Measurements from ENCODE around the gene RABGAP1L. TPM values are rescaled to one million over a fixed set of nuclear protein-coding genes. Genes with fewer than 3 reads are reported as not detected.

Gene RABGAP1L
- total RNA-seq, 4 donors from 2014 or later = 39.3 to 101 (median 63.7) TPM

- Histone ChIP-seq H3K27me3 (no peaks in the 10 kb centered on the region), H3K36me3 (no peaks in the 10 kb centered on the region), H3K9me3 (no peaks in the 10 kb centered on the region), H3K27ac (replicated peaks in 1 of 4) (peak overlapping the region in 1 of 4 donors; percentile 9), H3K4me1 (peaks cover 11 to 32% (median 25%) of the 10 kb centered on the region in 4 donors), H3K4me3 (no peak overlapping the region)
- 98% methylated on average over 3 of the region's 3 CpGs for WGBS
- TF ChIP-seq EP300 (IDR thresholded peaks at IDR 0.05) (no peak), POLR2A (IDR thresholded peaks at IDR 0.05; ENCODE audit: low read depth) (no peak), CTCF (IDR thresholded peaks at IDR 0.05) (no peak), POLR2AphosphoS5 (IDR thresholded peaks at IDR 0.05) (no peak)
- intact Hi-C loops (cut with DNase I) = no loop called here
- DNase-seq (ENCODE audit: extremely low spot score) = no peak
Measured at GRCh38 chr1:174997041-174997440, 837.7 kb downstream of the RABGAP1L start.

GRCh38 chr1:174998569-174999215 is 839.4 kb downstream of the RABGAP1L start:
- peak; percentile 2 for TF ChIP-seq EP300 (IDR thresholded peaks at IDR 0.05)
- no peak for TF ChIP-seq POLR2AphosphoS5 (IDR thresholded peaks at IDR 0.05)
- TF ChIP-seq CTCF (IDR thresholded peaks at IDR 0.05) = peak; percentile 62 to 81 (median 75)
- no peak for TF ChIP-seq POLR2A (IDR thresholded peaks at IDR 0.05; ENCODE audit: low read depth)
- intact Hi-C loops (cut with DNase I) = no loop called here
- WGBS = 9% methylated on average over 19 of the region's 19 CpGs

GRCh38 chr1:174999216-174999935 is 840.1 kb downstream of the RABGAP1L start:
- Histone ChIP-seq H3K9me3 (no peaks in the 10 kb centered on the region), H3K4me1 (peaks cover 11 to 51% (median 43%) of the 10 kb centered on the region in 4 donors), H3K27ac (replicated peaks in 1 of 4) (peak overlapping the region; percentile 94 to 96 (median 95)), H3K4me3 (peak overlapping the region; percentile 86 to 95 (median 92)), H3K36me3 (no peaks in the 10 kb centered on the region), H3K27me3 (no peaks in the 10 kb centered on the region)
- DNase-seq (ENCODE audit: extremely low spot score) = peak; percentile 99
- intact Hi-C loops (cut with DNase I) = no loop called here
- TF ChIP-seq EP300 (IDR thresholded peaks at IDR 0.05) (no peak), POLR2A (IDR thresholded peaks at IDR 0.05; ENCODE audit: low read depth) (peak; percentile 85), POLR2AphosphoS5 (IDR thresholded peaks at IDR 0.05) (peak; percentile 95 to 98), CTCF (IDR thresholded peaks at IDR 0.05) (no peak)
- under 1% methylated on average over 42 of the region's 58 CpGs for WGBS

More at GRCh38 chr1:174998569-174999215, 839.4 kb downstream of the RABGAP1L start:
- no peaks in the 10 kb centered on the region for H3K9me3 ChIP-seq
- H3K4me1 ChIP-seq = peaks cover 11 to 48% (median 41%) of the 10 kb centered on the region in 4 donors
- no peaks in the 10 kb centered on the region for H3K36me3 ChIP-seq
- no peaks in the 10 kb centered on the region for H3K27me3 ChIP-seq
- peak overlapping the region; percentile 94 to 96 (median 95) for H3K27ac ChIP-seq (replicated peaks in 1 of 4)
- no peak for DNase-seq (ENCODE audit: extremely low spot score)
- peak overlapping the region; percentile 86 to 95 (median 92) for H3K4me3 ChIP-seq

- peak; percentile 92 for DNase-seq (ENCODE audit: extremely low spot score)
- Histone ChIP-seq H3K9me3 (no peaks in the 10 kb centered on the region), H3K27ac (replicated peaks in 1 of 4) (peak within 1 kb of the TSS; percentile 94 to 96 (median 95)), H3K4me3 (peak within 1 kb of the TSS; percentile 86 to 95 (median 92)), H3K36me3 (peaks cover 0 to 7% (median under 1%) of the 10 kb centered on the region in 4 donors), H3K27me3 (no peaks in the 10 kb centered on the region), H3K4me1 (peaks cover 11 to 51% (median 43%) of the 10 kb centered on the region in 4 donors)
- TF ChIP-seq CTCF (IDR thresholded peaks at IDR 0.05) = no peak
- TF ChIP-seq POLR2A (IDR thresholded peaks at IDR 0.05; ENCODE audit: low read depth) = no peak
- peak in 1 of 2 donors; percentile 69 for TF ChIP-seq POLR2AphosphoS5 (IDR thresholded peaks at IDR 0.05)
- intact Hi-C loops (cut with DNase I) = no loop called here
- 3% methylated on average over 39 of the region's 71 CpGs for WGBS
Measured at GRCh38 chr1:174999936-175000696, 840.8 kb downstream of the RABGAP1L start, which contains the start of gene CACYBP. CACYBP (plus strand) TSS chr1:174999947; CDS start chr1:175000181, 234 bp downstream.
